ENCODE data around the gene NPEPL1. TPM values are rescaled to one million over a fixed set of nuclear protein-coding genes. Genes with fewer than 3 reads are reported as not detected.
A peak's percentile ranks its signal among the peaks of the same experiment; 100 is the strongest.

The NPEPL1 gene
- polyA plus RNA-seq, 1 donor (not counting 4 experiments of a cell fraction or from before 2014, with no cell fraction given): 4.4 TPM

- H3K4me3 ChIP-seq (ENCODE audit: control insufficient read depth in 2 of 3, extremely low read depth in 1 of 3, insufficient read depth in 2 of 3, low read depth in 1 of 3, low read length in 3 of 3): no peak overlapping the region
- no peak for DNase-seq (ENCODE audit: low read depth, low spot score)
- H3K4me2 ChIP-seq (ENCODE audit: control insufficient read depth, extremely low read depth, insufficient read depth, low read depth, low read length): peak overlapping the region; percentile 11
- dilution Hi-C loops (cut with MboI; ENCODE audit: extremely low pct_ligation_motif_present, low sequenced_read_pairs): no loop called here
- no peak overlapping the region for H3K27ac ChIP-seq (ENCODE audit: control insufficient read depth, insufficient read depth, low read length)
- no peaks in the 10 kb centered on the region for H3K27me3 ChIP-seq (ENCODE audit: control insufficient read depth, extremely low read depth, insufficient read depth, low read length)
- H4K20me1 ChIP-seq (ENCODE audit: control insufficient read depth, extremely low read depth, insufficient read depth, low read length): no peaks in the 10 kb centered on the region
- H3K4me1 ChIP-seq (ENCODE audit: control insufficient read depth, extremely low read depth, insufficient read depth, low read length): peaks cover 13% of the 10 kb centered on the region
- no peaks in the 10 kb centered on the region for H3K79me2 ChIP-seq (ENCODE audit: control insufficient read depth, insufficient read depth, low read length)
- no peaks in the 10 kb centered on the region for H3K9me3 ChIP-seq (ENCODE audit: control insufficient read depth, low read depth, low read length)
- no peak overlapping the region for H3K9ac ChIP-seq (ENCODE audit: control insufficient read depth, extremely low read depth, insufficient read depth, low read length)
- FAIRE-seq: peak; percentile 87
- H2AFZ ChIP-seq (ENCODE audit: control insufficient read depth, low read length): no peak overlapping the region
- TF ChIP-seq EZH2 (IDR thresholded peaks at IDR 0.05; ENCODE audit: low read length): no peak
- TF ChIP-seq CTCF (optimal IDR thresholded peaks at IDR 0.05 in 1 of 3, IDR thresholded peaks at IDR 0.05 in 1 of 3, conservative IDR thresholded peaks at IDR 0.05 in 1 of 3; ENCODE audit: extremely low read depth in 1 of 3, insufficient read depth in 2 of 3, low read length in 3 of 3): no peak
- peaks cover 3% of the 10 kb centered on the region for H3K9me1 ChIP-seq (ENCODE audit: control insufficient read depth, extremely low read depth, insufficient read depth, low read length)
- H3K36me3 ChIP-seq (ENCODE audit: control insufficient read depth in 2 of 2, extremely low read depth in 1 of 2, insufficient read depth in 2 of 2, low read length in 2 of 2): no peaks in the 10 kb centered on the region
Observed at GRCh38 chr20:58645412-58645968, 47.1 kb upstream of the NPEPL1 start.

DNA sequence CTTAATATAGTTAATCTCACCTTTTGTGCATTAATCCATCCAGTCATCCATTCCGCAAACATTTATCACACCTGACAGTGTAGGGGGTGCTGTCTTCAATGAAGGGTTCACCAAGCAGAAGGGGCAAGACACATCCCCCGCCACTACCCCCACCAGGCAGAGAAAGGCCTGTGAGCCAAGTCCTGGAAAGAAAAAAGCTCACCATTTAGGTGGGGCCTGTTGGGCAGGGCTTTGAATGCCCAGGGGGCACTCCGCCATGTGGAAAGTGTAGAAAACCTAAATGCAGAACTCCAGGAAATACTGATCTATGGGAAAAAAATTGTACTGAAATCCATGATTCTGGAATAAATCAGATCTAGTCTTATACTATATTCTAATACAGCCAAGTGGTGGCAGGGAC, 46.3 kb upstream of the NPEPL1 start:
- Histone ChIP-seq H3K9ac (ENCODE audit: control insufficient read depth, extremely low read depth, insufficient read depth, low read length) (no peak overlapping the region), H4K20me1 (ENCODE audit: control insufficient read depth, extremely low read depth, insufficient read depth, low read length) (no peaks in the 10 kb centered on the region), H3K4me3 (ENCODE audit: control insufficient read depth in 2 of 3, extremely low read depth in 1 of 3, insufficient read depth in 2 of 3, low read depth in 1 of 3, low read length in 3 of 3) (no peak overlapping the region), H3K9me1 (ENCODE audit: control insufficient read depth, extremely low read depth, insufficient read depth, low read length) (peaks cover 3% of the 10 kb centered on the region), H3K27ac (ENCODE audit: control insufficient read depth, insufficient read depth, low read length) (no peak overlapping the region), H3K9me3 (ENCODE audit: control insufficient read depth, low read depth, low read length) (no peaks in the 10 kb centered on the region), H3K4me1 (ENCODE audit: control insufficient read depth, extremely low read depth, insufficient read depth, low read length) (peaks cover 13% of the 10 kb centered on the region), H3K4me2 (ENCODE audit: control insufficient read depth, extremely low read depth, insufficient read depth, low read depth, low read length) (no peak overlapping the region), H3K27me3 (ENCODE audit: control insufficient read depth, extremely low read depth, insufficient read depth, low read length) (no peaks in the 10 kb centered on the region), H3K36me3 (ENCODE audit: control insufficient read depth in 2 of 2, extremely low read depth in 1 of 2, insufficient read depth in 2 of 2, low read length in 2 of 2) (no peaks in the 10 kb centered on the region), H2AFZ (ENCODE audit: control insufficient read depth, low read length) (no peak overlapping the region), H3K79me2 (ENCODE audit: control insufficient read depth, insufficient read depth, low read length) (peaks cover 2% of the 10 kb centered on the region)
- FAIRE-seq (no peak), DNase-seq (ENCODE audit: low read depth, low spot score) (no peak)
- dilution Hi-C loops (cut with MboI; ENCODE audit: extremely low pct_ligation_motif_present, low sequenced_read_pairs): no loop called here
- TF ChIP-seq CTCF (optimal IDR thresholded peaks at IDR 0.05 in 1 of 3, IDR thresholded peaks at IDR 0.05 in 1 of 3, conservative IDR thresholded peaks at IDR 0.05 in 1 of 3; ENCODE audit: extremely low read depth in 1 of 3, insufficient read depth in 2 of 3, low read length in 3 of 3) (no peak), EZH2 (IDR thresholded peaks at IDR 0.05; ENCODE audit: low read length) (no peak)
